SKM-1 (cell line): ENCODE data around the gene BACH2.
"Not testable (repeated sequence)": the region's sequence is repeated elsewhere in the genome, so short reads cannot be mapped to it uniquely, and the experiment has no call there.

Experiments
- DNase-seq: peaks from one replicate; lab custom pipeline; 2025; ENCODE audit not compliant: unreplicated experiment; lab: John Stamatoyannopoulos, UW

Gene BACH2

DNA sequence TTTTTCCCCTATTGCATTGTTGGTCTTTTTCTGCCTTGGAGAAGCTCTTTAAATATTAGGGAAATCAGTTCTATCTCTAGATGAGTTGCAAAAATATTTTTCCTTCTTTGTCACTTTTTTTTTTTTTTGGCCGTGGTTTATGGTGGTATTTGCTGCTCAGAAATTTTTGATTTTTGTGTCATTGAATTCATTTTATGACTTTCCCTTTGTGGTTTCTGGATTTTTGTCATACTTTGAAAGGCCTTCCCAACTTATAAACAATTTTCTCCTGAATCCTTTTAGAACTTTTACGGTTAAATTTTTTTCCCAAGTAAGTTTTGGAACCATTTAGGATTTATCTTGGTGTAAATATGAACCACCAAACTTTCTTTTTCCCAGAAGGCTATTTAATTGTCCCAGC is 256.7 kb downstream of the BACH2 start:
- no peak for DNase-seq

DNA sequence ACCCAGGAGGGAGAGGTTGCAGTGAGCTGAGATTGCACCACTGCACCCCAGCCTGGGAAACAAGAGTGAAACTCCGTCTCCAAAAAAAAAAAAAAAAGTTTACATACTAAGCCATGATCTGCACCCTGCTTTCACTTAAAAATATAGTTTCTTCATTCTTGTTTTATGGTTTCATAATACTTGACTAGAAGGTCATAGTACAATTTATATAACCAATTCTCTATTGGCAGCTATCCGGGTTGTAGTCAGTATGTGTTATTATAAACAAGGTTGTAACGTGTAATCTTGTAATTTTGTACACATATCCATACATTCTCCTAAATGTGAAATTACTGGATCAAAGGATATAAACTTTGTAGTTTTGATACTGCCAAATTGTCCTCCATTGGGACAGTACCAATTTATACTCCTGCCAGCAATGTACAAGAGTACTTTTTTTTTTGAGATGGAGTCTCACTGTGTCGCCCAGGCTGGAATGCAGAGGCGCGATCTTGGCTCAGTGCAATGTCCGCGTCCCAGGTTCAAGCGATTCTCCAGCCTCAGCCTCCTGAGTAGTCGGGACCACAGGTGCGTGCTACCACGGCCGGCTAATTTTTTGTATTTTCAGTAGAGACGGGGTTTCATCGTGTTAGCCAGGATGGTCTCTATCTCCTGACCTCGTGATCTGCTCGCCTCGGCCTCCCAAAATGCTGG is 257.5 kb downstream of the BACH2 start:
- DNase-seq: no peak

DNA sequence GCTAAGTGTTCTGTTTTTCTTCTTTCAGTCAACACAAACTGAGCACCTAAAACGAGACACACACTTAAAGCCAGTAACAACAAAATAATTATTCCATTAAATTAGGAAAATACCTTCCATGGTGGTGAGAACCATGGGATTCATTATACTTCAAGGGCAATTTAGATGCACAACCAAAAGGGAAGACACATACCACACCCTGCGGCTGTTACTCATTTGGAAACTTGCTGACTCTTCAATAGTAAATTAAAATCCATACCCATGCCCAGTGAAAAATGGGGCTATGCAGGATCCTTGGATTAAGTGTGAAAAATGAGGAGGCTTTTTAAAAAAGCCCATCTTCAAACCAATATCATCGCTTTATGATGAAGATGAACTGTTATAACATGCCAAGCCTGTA is 259.7 kb downstream of the BACH2 start:
- DNase-seq: no peak

DNA sequence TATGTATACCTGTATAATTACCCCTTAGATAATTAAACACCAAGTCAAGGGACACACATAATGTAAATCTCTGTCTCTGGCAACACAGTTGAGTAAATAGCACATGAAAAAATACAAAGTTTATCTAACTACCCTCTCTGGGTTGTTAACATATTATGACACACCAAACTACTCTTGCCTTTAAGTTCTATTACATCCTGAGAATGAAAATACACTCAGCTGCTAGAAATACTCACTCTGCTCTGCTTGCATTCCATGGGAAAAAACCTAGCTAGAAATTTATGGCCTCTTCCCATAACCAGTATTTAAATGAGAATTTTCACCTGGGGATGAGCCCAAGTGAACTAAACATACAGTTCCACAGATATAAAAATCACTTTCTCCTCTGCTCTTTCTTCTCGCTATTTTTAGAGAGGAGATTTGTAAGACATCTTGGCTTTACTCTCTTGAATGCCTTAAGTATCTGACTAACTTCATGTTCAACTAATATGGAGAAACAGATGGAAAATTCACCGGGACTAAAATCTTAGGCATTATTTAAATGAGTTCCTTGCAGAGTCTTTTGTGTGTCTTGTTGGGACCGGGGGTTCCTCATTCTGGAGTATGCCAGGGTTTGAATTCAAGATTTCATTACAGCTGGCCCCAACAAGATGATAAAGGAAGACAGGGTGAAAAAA is 261.5 kb downstream of the BACH2 start:
- no peak for DNase-seq

DNA sequence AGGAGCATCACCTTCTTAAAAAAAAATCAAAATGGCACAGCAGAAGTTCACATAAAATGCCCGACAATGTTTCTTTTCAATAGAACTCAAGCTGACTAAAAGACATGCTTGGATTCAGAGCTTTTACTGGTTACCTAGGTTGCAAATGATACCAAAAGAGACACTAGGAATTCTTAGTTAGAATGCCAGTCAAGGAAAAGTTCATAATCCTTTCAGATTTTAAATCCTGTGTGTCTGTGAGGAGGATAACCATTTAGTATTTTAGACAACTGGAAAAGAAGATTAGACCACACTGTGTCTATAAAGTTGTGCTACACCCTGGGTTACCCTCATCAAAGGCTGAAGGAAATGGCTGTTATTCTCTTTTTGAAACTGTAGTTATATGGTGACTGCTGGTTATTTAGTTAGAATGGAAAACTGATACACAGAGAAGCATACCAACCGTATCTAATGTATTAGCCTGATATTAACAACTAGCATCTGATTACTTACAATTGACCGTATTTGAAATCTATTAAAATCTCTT is 262.8 kb downstream of the BACH2 start:
- no peak for DNase-seq

DNA sequence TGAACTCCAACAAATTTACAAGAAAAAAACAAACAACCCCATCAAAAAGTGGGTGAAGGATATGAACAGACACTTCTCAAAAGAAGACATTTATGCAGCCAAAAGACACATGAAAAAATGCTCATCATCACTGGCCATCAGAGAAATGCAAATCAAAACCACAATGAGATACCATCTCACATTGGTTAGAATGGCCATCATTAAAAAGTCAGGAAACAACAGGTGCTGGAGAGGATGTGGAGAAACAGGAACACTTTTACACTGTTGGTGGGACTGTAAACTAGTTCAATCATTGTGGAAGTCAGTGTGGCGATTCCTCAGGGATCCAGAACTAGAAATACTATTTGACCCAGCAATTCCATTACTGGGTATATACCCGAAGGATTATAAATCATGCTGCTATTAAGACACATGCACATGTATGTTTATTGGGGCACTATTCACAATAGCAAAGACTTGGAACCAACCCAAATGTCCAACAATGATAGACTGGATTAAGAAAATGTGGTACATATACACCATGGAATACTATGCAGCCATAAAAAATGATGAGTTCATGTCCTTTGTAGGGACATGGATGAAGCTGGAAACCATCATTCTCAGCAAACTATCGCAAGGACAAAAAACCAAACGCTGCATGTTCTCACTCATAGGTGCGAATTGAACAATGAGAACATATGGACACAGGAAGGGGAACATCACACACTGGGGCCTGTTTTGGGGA is 264.0 kb downstream of the BACH2 start:
- not testable (repeated sequence) for DNase-seq

DNA sequence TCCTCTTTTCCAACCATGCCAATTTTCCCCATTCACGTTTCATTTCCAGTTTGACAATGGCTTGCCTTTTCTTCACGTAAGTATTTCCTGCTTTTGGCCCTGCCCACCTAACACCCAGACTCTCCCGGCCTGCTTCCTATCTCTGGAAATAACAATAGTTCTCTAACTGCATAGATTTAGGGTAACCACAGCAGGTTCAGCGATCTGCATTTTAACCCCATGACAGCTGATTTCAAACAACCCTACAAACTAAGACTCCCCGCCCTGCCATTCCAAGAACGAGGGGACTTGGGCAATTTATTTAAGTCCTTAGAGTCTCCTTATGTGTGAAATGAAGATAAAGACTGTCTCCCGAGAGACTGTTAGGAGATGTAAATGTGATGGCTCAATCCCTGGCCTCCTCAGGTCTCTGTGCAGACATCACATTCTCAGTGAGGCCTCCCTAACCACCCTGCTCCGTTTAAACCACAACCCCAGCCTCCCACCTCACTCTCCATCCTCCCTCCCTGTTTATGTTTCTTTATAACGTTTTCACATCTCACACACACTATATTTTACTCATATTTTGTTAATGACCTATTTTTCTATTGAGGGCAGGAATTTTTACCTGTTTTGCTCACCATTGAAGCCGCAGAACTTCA is 267.5 kb downstream of the BACH2 start:
- DNase-seq: no peak

DNA sequence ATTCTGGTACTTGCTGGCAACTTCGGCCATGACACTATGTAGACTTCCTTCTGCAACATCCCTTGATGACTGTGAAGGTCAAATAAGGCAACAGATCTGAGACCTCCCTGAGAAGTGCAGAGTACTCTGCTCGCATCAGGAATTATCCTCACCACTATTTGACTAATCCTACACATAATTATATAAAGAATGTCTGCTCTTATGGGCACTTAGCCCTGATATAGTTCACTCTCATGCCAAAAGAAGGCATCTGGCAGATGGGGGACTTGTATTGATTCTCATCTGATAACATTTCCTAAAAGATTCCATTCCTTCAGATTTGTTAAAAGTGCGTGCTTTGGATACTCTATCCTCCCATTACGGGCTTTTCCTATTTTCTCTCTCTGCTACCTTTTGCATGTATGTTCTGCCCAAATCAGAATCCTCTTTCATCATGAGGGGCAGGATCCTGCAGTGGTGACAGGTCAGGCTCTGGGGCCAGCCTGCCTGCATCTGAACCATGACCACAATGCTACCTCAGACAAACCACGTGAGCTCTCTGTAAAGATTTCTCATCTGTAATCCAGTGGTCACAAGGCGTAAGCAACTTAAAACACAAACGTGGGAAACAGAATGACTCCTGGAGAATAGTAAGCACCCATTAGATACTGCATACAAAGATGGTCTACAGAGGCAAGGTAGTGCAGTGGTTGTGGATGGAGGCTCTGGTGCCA is 268.4 kb downstream of the BACH2 start:
- DNase-seq: no peak

DNA sequence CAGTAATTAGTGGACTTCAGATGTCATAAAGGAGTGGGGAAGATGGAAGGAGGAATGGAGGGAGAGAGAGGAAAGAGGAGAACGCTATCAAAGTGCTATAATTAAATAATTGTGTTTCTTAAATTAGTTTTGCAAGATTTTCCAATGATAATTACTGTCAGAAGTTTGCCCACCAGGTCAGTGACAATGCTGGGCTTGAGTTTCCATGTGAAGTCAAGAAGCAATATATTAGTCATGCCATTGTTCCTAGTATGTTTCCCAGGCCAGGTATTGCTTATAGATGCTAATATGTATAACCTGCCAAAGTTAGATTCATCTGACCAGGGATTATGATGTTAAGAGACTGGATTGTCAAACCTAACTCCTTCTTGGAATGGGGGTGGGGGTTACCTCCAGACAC is 270.4 kb downstream of the BACH2 start:
- DNase-seq: no peak

DNA sequence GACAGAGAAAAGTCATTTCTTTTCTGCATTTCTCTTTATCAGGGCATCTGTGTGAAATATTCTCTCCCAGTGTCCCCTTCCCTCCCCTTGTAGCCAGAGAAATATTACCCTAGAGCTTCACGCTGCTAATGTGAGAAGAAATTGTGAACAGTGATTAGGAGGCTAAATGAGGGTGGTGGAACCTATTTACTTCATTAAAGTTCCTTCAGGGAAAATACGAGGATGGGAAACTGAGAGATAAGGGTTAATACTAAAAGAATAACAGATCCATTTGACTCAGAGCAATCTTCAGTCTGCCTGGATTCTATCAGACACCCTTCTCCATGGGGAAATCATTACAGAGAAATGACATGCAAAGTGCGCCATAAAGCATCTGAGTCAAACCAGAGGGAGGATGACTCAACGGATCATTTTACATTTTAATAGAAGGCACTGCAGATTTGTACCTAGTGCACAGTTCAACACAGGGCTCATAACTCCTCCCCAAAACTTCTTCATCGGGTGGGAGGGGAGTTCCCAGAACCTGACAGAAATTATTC is 271.1 kb downstream of the BACH2 start:
- no peak for DNase-seq

DNA sequence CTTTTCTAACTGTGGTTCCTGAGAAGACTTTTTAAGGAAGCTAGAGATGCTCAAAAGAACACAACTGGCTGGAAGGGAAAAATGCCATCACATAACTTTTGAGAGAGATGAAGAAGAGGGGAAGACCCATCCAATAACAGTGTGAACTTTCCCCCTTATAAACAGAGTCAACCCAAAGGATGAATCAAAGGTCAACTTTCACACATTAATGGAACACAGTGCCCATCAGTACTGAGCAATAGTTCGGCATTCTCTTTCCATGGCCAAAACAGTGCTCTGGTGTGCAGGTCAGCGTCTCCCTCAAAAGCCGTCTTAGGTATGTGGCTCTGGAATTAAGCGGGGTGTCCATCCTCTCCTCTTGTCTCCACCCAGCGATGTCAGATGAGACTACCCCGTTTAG is 272.0 kb downstream of the BACH2 start:
- no peak for DNase-seq

DNA sequence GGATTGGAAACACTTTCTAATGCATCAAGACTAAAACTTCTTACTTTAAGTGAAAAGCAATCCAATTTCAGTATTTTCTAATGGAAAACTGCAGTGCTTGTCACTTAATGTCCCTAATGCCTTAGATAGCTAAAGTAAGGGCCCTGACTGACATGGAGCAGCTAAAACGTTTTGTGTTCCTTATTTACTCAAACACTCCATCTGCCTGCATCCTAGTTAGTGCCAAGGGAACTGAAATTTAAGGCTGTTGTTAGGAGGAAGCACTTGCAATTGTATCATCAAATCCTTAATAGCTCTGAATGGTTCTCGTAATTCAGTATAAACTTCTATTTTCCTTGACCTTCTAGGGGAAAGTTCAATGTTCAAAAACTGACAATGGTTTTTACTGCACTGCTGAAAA is 274.9 kb downstream of the BACH2 start:
- no peak for DNase-seq

DNA sequence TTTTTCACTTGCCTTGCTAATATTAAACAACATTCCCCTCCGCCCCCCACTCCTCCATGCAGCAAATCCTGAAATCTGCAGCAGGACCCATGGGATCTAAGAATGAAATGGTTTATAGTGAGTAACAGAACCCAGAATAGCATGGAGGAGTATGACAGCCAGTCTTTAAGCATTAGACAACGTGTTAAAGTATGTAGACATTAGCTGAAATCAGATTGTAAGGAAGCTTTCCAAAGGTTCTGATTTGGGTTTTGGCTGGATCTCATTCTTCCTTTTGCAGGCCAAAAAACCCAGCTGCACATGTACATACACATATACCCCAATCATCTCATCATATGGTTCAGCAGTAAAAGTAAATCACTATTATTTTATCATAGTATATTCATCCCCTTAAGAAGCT is 275.9 kb downstream of the BACH2 start:
- no peak for DNase-seq

DNA sequence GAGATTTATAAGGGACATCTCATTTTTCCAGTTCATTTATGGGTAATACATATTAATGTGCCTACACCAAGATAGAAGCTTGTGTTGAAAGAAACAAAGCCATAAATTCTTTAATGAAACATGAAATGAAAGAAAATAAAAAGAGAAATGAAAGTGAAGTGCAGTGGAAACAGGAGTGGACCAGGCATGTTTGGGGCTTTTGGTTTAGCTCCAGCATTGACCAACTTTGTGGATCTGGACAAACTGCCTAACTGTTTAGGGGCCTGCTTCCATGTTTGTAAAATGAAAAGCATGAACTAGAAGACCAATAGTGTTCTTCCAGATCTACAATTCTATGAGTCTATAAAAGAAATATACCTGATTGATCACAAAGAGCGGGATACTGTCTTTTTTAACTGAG is 277.4 kb downstream of the BACH2 start:
- no peak for DNase-seq

DNA sequence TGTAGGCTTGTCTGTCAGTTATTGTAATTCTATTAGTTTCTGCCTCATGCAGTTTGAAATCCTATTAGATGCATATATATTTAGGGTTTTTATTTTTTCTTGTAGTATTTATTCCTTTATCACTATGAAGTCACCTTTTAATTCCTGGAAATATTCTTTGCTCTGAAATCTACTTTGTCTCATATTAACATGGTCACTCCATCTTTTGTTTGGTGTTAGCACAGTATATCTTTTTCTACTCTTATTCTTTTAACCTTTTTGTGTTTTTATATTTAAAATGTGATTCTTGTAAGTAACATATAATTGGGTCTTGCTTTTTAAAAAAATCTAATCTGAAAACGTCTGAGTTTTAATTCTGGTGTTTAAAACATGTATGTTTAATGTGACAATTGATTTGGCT is 280.8 kb downstream of the BACH2 start:
- DNase-seq: no peak

DNA sequence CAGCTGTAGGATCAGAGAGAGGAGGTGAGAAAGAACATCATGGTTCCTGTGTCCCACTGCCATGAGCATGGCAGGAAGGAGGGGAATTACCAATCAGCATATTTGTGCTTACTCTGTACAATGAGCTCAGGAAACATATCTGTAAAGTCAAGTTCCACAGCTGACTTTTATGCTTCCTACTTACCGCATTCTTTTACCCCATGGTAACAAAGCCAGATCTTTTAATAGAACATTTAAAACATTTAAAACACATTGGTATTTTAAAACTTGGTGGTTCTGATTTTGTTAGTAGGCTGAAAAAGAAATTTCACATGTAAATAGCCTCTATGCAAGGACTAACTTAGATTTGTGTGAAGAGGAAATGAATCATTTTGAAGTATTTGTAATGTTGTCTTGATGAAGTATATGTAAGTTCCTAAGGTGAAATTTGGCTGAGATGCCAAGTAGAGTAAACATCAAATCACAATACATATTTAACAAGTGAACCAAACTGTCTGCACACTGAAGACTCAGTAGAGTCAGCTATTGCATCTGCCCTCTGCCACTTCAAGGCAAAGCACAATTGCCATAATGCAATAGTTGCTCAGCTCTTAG is 287.6 kb downstream of the BACH2 start:
- no peak for DNase-seq

DNA sequence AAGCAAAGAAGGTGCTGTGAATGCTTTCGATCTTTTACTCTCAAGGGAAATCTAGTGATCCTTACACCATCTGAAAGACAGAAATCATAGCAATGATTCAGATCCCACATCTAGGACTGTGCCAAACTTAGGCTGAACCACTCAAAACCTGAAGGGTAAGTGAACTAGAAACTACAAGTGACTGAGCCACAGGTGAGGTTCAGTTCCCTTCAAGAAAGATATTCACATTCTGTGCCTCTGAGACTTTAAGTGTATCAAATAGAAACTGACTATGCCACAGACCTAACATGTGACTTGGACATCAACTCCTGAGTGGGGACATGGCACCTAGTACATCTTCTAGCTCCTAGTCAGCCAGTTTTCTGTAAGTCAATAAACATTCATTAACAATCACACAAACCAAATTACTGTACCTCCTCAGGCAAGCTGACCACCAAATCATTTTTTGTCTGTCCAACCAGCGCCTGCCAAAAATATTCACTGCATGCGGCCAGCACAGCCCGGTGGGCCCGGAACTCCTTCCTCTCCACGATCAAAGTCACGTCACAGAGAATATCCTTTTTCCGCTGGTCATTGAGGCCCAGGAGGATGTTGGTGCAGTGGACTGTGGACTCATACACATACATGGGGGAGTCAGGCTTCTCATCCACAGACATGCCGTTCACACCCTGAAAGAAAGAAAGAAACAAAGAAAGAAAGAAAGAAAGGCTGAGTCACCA is 288.3 kb downstream of the BACH2 start:
- DNase-seq: no peak

DNA sequence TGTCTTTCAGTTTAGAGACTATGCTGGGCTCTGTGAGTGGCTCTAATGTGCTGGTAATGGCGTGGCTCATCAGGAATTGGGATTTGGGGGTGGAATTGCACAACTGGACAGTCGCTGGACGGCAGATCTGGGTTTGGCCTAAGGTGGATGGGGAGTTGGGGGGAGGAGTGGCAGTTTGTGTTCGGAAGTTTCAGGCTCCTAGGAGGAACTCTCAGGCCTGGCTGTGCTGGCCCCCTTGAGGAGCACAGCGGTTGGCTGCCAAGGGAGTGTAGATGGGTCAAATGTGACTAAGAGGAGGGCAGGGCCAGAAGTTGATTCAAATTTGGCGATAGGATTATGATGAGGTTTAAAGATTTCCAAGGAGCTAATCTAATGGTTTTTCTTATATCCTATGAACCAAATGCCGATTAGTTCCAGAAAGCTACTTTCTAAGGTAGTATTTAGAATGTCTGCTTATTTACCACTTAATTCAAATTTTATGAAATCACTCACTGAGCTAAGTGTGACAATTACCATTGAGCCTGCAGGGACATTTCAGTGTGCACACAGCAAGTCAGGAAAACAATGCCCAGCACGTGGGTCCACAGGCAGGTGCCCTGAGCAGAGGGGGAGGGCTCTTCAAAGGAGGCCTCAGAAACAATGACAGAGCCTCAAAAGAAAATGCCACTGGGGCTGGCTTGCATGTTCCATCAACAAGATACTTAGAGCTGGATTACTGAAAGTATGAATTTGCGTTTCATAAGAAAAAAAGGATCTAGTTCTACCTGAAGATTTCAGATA is 291.4 kb downstream of the BACH2 start:
- DNase-seq: no peak

DNA sequence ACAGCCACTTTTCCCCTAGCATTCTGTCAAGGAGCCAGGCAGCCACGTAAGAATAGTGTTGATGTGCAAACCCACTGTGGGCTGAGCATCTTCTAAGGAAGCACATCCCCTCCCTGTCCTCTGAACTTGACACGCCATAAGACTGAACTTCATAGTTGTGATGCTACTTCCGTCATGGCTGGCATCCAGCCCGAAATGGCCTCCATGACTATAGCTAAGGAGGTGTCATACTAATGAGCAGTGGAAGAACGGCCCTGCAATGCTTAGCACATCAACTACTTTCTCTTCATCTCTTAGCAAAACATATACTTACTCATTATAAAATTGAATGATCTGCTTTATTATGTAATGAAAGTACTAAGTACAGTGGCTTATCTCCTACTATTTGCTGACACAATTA is 292.1 kb downstream of the BACH2 start:
- DNase-seq: no peak
